Heart right ventricle (tissue), 16 donors: Measurements from ENCODE around the gene NRXN3. TPM values are rescaled to one million over a fixed set of nuclear protein-coding genes. Genes with fewer than 3 reads are reported as not detected.

Experiments
- ATAC-seq, 8 donors: fragments of 200-7000 bp; cut with Tn5 transposase; one replicate each; pipeline ENCODE4 v1.9.1; 2020; ENCODE audit warnings: mild to moderate bottlenecking in 8 of 8, moderate library complexity in 8 of 8, moderate number of reproducible peaks in 1 of 8
- DNase-seq, 2 donors: peaks; one replicate each; pipeline ENCODE4 v3.0.0-alpha.2; 2020
- H3K27ac ChIP-seq, 10 donors: fragments of 200-600 bp; sonication (generic) in 2 of 10; one replicate each; pipeline versions ENCODE4 v1.5.0 to v1.8.0; 2020 to 2022; ENCODE audit warnings: mild to moderate bottlenecking in 3 of 10
- H3K27me3 ChIP-seq, 7 donors: fragments of 200-600 bp; one replicate each; pipeline ENCODE4 v1.8.0; 2021 to 2022; ENCODE audit warnings: mild to moderate bottlenecking in 2 of 7
- H3K36me3 ChIP-seq, 9 donors: fragments of 200-600 bp; sonication (generic) in 1 of 9; one replicate each; pipeline versions ENCODE4 v1.5.0 to v1.8.0; 2020 to 2022; ENCODE audit warnings: mild to moderate bottlenecking in 2 of 9
- H3K4me1 ChIP-seq, 9 donors: fragments of 200-600 bp; sonication (generic) in 1 of 9; one replicate each; pipeline versions ENCODE4 v1.5.0 to v1.8.0; 2020 to 2022; ENCODE audit warnings: mild to moderate bottlenecking in 4 of 9
- H3K4me3 ChIP-seq, 10 donors: fragments of 200-600 bp; sonication (generic) in 2 of 10; one replicate each; pipeline versions ENCODE4 v1.5.0 to v1.8.0; 2020 to 2022; ENCODE audit warnings: mild to moderate bottlenecking in 7 of 10, moderate library complexity in 2 of 10
- H3K9me3 ChIP-seq, 11 donors: fragments of 200-600 bp in 10 of 11; sonication (generic) in 2 of 11; one replicate each; pipeline versions ENCODE4 v1.5.0 to v1.8.0; 2013 to 2022; ENCODE audit warnings: mild to moderate bottlenecking in 2 of 11, control low read depth in 1 of 11, moderate library complexity in 1 of 11
- WGBS, 2 donors: extraction: QIAGEN DNeasy Blood & Tissue Kit; methylation state at CpG; one replicate each; pipeline ENCODE4 v1.1.7; 2013; ENCODE audit warnings: inconsistent platforms in 1 of 2; 5-methylcytosine and 5-hydroxymethylcytosine counted together
- intact Hi-C, 10 donors: fragments of 100-400 bp; cut with DNase I; formaldehyde crosslinking; loops; one replicate each; pipeline versions ENCODE4 v1.11.1 to v1.14.2; 2022
- polyA plus RNA-seq, 2 donors: library from polyadenylated mRNA; stranded (reverse); fragments of 200-250 nt; gene quantifications; one replicate each; pipeline ENCODE4 v1.2.3, GENCODE V29; 2013
- total RNA-seq, 10 donors: library from RNA; stranded (reverse); fragmentation: NEBNext Ultra II Directional in 3 of 10; extraction: Animal tissue kit (Norgen Biotek cat#: 25700) in 3 of 10; gene quantifications; one replicate each; pipeline versions ENCODE4 v1.2.1 to v1.2.4, GENCODE V29; 2021 to 2023
- TF ChIP-seq, protein P1 (sequence below), 9 donors: fragments of 200-600 bp; sonication (generic) in 2 of 9; IDR thresholded peaks; one replicate each; pipeline versions ENCODE4 v1.5.0 to v1.8.0; 2021 to 2022; ENCODE audit warnings: antibody characterized with exemption in 9 of 9, mild to moderate bottlenecking in 5 of 9, moderate library complexity in 1 of 9
- donor health status: Arrhythmogenic right ventricular cardiomyopathy.
- donor health status: ischemic (EF 13 %, LVEDD 7.1; RV severe dilation, severe dysfunction).
- donor health status: healthy with polysubstance abuse.
- donor health status: DM: no; HTN: yes; CAD: no.
- donor health status: DM: no; HTN: no; CAD: no.
- donor health status: ischemic (EF 25% LVEDD 6.9; RV normal size, moderate dysfunction).
- donor health status: ischemic (EF 25% LVEDD 5.7; RV mildly dilated, moderate dysfunction).
- donor health status: healthy.
- donor health status: DM: yes; HTN: yes; CAD: no.
- donor health status: Ischemic cardiomyopathy.
- donor health status: ischemic (EF 35%, LVEDD 5.7; RV mildly dilated, moderate dysfunction).
- donor health status: nonischemic (EF 11% LVEDD 7.7; RV severe dilation, severe dysfunction).
- donor health status: DM: yes; HTN: yes; CAD: no.
- donor health status: PGD.
- donor health status: ischemic (EF 29% LVEDD 5.4; RV normal size, mild dysfunction).
- donor health status: nonischemic (EF 23%, LVEDD 6.1; RV moderate dilation, normal function).

Gene NRXN3
- total and polyA plus RNA-seq, 12 donors = 0.23 to 1.8 (median 0.87) TPM

DNA sequence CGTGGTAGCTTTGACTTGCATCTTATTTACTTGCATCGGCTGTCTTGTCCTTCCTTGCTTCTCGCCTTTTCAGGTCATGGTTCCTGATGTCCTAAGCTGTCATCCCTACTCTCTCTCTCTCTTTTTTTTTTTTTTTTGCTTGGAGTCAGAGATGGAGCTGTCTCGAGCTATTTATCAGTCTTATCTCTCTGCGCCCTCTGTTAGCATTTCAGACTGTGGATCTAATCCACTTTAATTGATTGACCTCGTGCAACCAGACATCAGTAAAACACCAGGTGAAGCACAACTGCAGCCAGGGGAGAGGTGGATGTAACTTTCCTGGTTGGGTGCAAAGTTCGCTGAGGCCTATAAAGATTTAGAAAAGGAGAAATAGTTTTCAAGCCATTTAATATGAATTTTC lies 1486.3 kb downstream of the NRXN3 start:
- Histone ChIP-seq H3K4me3 (no peak overlapping the region), H3K27me3 (no peaks in the 10 kb centered on the region), H3K4me1 (no peaks in the 10 kb centered on the region), H3K36me3 (no peaks in the 10 kb centered on the region), H3K27ac (no peak overlapping the region), H3K9me3 (peaks cover 0 to 16% (median 3%) of the 10 kb centered on the region in 11 donors)
- ATAC-seq (no peak), DNase-seq (no peak)
- 73 to 80% methylated on average over 7 of the region's 7 CpGs for WGBS, 2 donors
- TF ChIP-seq, protein P1, sequence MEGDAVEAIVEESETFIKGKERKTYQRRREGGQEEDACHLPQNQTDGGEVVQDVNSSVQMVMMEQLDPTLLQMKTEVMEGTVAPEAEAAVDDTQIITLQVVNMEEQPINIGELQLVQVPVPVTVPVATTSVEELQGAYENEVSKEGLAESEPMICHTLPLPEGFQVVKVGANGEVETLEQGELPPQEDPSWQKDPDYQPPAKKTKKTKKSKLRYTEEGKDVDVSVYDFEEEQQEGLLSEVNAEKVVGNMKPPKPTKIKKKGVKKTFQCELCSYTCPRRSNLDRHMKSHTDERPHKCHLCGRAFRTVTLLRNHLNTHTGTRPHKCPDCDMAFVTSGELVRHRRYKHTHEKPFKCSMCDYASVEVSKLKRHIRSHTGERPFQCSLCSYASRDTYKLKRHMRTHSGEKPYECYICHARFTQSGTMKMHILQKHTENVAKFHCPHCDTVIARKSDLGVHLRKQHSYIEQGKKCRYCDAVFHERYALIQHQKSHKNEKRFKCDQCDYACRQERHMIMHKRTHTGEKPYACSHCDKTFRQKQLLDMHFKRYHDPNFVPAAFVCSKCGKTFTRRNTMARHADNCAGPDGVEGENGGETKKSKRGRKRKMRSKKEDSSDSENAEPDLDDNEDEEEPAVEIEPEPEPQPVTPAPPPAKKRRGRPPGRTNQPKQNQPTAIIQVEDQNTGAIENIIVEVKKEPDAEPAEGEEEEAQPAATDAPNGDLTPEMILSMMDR (IDR thresholded peaks at IDR 0.05) = no peak
- intact Hi-C loops = no loop called here

DNA sequence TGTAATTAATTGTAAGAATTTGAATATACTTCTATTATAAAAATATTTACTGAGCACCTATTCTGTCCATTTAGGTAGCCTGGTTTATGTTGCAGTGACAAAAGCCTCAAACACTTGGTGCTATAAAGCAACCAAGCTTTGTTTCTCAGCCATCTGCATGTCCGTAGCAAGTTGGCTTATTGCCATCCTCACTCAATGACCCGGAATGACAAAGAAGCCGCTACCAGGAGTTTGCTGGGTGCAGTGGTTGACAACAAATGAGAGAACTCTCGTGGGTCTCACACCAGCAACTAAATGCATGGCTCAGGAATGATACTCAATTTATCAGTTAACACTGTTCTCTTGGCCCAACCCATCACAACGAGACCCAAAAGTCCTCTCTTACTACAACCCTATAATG lies 1488.0 kb downstream of the NRXN3 start:
- H3K4me3 ChIP-seq = no peak overlapping the region
- H3K27ac ChIP-seq = no peak overlapping the region
- DNase-seq (no peak), ATAC-seq (no peak)
- intact Hi-C loops = no loop called here
- H3K9me3 ChIP-seq = peaks cover 0 to 14% (median 3%) of the 10 kb centered on the region in 11 donors
- WGBS, 2 donors = 56 to 61% methylated on average over 5 of the region's 5 CpGs
- no peaks in the 10 kb centered on the region for H3K4me1 ChIP-seq
- H3K36me3 ChIP-seq = no peaks in the 10 kb centered on the region
- TF ChIP-seq, protein P1 (IDR thresholded peaks at IDR 0.05) = no peak
- H3K27me3 ChIP-seq = no peaks in the 10 kb centered on the region

DNA sequence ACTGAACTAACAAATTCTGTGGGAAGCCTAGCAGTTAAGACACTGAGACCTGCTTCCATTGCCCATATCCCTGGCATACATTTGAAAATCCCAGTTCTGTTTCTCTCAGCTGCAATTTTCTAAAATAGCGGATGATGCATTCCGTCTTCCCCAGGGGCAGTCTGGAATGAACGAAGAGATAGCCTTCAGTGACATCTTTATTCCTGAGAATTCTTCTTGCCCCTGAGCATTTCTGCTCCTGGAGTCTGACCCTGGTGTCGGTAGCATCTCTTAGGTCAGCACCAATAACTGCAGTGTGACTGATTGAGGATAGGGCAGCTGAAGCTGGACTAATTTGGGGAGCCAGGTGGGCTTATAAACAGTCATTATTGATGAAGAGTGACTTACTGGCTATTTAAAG lies 1488.6 kb downstream of the NRXN3 start:
- H3K36me3 ChIP-seq = no peaks in the 10 kb centered on the region
- no peak overlapping the region for H3K27ac ChIP-seq
- H3K27me3 ChIP-seq = no peaks in the 10 kb centered on the region
- H3K9me3 ChIP-seq = peaks cover 0 to 8% (median 1%) of the 10 kb centered on the region in 11 donors
- DNase-seq (no peak), ATAC-seq (no peak)
- H3K4me3 ChIP-seq = no peak overlapping the region
- intact Hi-C loops = no loop called here
- no peaks in the 10 kb centered on the region for H3K4me1 ChIP-seq
- TF ChIP-seq, protein P1 (IDR thresholded peaks at IDR 0.05) = no peak
- 73% methylated on average over 4 of the region's 4 CpGs for WGBS, 2 donors

DNA sequence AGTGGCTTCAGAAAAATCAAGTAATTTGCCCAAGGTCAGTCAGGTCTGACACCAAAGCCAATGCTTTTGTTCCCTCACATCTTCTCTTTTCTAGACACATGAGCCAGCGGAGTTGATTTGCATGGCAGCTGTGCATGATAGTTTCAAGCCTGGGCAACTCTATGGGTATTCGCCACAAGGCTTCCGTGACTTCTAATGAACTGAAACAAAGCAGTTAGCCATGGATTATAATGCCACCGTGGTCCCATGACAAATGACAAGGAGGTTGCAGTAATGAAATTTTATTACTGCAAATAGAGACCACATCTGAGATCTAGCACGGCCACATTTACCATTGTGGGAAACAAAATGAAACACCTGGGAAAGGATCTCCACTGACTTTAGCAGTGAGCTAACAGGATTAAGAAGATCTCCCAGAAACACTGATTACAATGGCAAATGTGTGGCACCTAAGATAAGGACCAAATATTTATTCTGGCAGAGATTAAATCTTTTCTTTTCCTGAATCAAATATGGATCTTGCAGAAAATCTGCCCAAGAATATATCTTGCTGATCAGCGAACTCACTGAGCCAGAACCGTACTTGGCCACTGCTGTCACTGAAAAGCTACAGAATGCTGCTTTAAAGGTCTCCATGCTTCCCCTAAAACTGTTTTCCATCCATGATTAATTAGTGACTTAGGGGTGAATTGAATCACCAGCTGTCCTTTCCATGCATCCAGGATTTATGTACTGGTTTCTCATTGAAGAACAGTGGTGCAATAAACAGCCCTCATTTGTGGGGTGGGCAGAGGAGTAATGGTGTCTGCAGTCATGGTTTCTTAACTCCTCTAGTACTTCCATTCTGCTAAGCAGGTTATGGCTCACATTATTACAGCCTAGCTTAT lies 1490.1 kb downstream of the NRXN3 start:
- no peak for ATAC-seq
- H3K36me3 ChIP-seq = no peaks in the 10 kb centered on the region
- H3K27ac ChIP-seq = no peak overlapping the region
- 84 to 87% methylated on average over 7 of the region's 7 CpGs for WGBS, 2 donors
- TF ChIP-seq, protein P1 (IDR thresholded peaks at IDR 0.05) = no peak
- DNase-seq = no peak
- intact Hi-C loops = no loop called here
- no peaks in the 10 kb centered on the region for H3K9me3 ChIP-seq
- no peak overlapping the region for H3K4me3 ChIP-seq
- no peaks in the 10 kb centered on the region for H3K4me1 ChIP-seq
- H3K27me3 ChIP-seq = no peaks in the 10 kb centered on the region
